ENCODE results near the gene MYH14.
"Not testable (repeated sequence)": the region's sequence is repeated elsewhere in the genome, so short reads cannot be mapped to it uniquely, and the experiment has no call there.

Gene MYH14

GRCh38 chr19:50322931-50323781, 119.7 kb downstream of the MYH14 start:
- DNase-seq: no peak

DNA sequence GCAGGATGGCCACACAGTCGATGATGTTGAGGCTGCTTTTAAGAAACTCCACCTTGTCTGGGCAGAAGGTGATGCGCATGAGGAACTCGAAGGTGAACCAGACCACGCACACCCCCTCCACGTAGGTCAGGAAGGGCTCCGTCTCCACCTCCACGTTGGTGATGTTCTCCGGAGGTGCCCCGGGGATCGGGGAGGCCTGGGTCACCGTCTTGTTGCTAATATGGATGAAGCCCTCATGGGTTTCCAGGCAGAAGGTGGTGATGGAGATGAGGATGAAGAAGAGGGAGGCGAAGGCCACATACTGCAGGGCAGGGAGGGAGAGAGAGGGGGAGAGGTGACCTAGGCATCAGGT, 120.3 kb downstream of the MYH14 start:
- DNase-seq: no peak

GRCh38 chr19:50324331-50324730, 120.9 kb downstream of the MYH14 start:
- DNase-seq: no peak

GRCh38 chr19:50325310-50326100, 122.1 kb downstream of the MYH14 start:
- peak; percentile 85 for DNase-seq

GRCh38 chr19:50326101-50326664, 122.8 kb downstream of the MYH14 start:
- no peak for DNase-seq

- no peak for DNase-seq
Observed at GRCh38 chr19:50327013-50327412, 123.6 kb downstream of the MYH14 start.

- DNase-seq: no peak
Observed at GRCh38 chr19:50327461-50328223, 124.2 kb downstream of the MYH14 start.

DNA sequence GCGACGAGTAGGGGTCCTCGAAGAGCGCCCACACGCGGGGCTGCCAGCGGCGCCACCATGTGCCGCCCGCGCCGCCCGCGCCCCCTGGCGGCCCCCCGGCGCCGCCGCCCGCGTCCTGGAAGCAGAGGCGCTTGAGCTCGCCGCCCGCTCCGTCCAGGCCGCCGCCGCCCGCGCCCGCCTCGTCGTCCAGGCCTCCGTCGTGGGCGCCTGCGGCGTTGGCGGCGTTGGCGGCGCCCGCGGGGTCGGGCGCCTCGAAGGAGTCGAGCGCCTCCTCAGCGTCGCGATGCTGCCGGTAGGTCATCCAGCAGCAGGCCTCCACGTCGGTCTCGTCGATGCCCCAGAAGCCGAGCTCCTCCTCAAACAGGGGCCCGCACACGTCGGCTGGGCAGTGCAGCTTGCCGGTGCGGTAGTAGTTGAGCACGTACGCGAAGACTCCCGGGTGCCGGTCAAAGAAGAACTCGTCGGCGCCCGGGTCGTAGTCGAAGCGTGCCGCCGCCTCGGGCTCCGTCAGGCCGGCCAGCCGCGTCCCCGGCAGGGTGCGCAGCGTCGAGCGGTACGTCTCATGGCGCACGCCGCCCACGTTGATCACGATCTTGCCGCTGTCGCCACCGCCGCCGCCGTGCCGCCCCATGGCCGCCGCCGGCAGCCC, 124.9 kb downstream of the MYH14 start:
- DNase-seq: peak; percentile 41

GRCh38 chr19:50328873-50329145, 125.4 kb downstream of the MYH14 start:
- DNase-seq: no peak

DNA sequence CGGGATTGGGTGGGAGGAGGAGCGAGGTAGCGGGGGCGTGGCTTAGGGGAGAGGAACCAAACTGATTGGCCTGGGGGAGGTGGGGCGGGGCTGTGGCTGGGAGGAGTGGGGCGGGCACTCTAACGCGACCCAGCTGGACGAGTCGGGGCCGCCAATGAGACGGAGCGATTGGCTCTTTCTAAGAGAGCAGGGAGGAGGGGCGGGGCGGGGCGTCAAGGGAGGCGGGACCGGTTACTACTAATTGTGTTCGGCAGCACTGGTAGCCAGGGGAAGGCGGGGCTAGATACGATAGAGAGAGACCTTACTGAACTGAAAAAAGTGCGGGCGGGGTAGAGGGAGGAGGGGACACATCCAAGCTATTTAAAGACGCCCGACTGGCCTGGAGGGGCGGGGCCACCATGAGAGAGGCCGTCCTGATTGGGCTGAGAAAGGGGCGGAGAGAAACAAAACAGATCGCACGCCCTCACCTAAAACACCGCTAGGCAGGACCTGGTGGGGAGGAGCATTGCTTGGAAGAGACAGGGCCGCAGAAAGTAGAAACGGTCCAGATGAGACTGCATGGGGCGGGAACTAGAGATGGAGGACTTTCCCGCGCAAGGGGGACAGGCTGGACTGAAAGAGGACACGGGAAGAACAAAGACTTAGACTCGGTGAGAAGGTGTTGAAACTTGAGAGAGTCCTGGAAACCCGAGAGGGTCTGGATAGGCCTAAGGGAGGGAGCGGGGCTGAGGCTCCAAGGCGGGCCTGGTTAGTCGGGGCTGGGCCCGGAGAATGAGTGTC, 125.9 kb downstream of the MYH14 start, which contains the start of gene KCNC3:
KCNC3 (minus strand) TSS at position 232 of the 780 bp plus-strand sequence. CDS start 295 bp downstream, outside the sequence.
- peak; percentile 94 for DNase-seq

DNA sequence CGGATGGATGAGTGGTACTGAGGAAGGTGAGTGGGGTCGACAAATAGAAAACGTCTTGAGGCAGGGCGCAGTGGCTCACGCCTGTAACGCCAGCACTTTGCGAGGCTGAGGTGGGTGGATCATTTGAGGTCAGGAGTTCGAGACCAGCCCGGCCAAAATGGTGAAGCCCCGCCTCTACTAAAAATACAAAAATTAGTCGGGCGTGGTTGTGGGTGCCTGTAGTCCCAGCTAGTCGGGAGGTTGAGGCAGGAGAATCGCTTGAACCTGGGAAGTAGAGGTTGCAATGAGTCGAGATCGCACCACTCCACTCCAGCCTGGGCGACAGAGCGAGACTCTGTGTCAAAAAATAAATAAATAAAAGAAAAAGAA, 126.5 kb downstream of the MYH14 start:
- not testable (repeated sequence) for DNase-seq

GRCh38 chr19:50330365-50331078, 127.1 kb downstream of the MYH14 start:
- DNase-seq: peak; percentile 85

DNA sequence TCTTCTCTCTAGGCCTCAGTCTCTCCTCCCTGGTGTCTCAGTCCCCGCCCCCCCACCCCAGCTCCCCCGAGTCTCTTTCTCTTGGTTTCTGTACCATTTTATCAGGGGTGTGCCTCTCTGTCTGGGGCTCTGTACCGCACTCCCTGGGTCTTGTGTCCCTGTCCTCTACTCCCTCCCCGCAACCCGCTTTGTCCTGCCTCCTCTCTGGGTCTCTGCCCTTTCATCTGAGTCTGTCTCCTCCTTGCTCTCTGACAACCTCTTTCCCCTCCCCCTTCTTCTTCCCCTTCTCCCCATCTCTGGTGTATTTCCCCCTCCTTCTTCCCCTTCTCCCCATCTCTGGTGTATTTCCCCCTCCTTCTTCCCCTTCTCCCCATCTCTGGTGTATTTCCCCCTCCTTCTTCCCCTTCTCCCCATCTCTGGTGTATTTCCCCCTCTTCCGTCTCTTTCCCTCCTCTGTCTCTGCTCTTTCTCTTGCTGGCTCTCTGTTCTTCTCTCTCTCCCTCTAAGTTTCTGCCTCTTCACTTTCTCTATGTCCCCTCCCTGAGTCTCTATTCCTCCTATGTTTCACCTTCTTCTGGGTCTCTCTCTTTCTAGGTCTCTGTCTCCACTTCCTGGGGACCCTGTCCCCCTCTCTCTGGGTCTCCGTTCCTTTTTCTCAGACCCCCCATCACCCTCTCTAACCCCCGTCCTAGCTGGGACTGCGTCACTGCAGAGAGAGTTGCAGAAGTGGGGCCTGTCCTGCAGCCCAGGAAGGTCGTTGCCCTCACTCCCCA, 128.0 kb downstream of the MYH14 start:
- DNase-seq: no peak

GRCh38 chr19:50331994-50332243, 128.5 kb downstream of the MYH14 start:
- DNase-seq: no peak

- no peak for DNase-seq
Observed at GRCh38 chr19:50332244-50333038, 129.0 kb downstream of the MYH14 start.

DNA sequence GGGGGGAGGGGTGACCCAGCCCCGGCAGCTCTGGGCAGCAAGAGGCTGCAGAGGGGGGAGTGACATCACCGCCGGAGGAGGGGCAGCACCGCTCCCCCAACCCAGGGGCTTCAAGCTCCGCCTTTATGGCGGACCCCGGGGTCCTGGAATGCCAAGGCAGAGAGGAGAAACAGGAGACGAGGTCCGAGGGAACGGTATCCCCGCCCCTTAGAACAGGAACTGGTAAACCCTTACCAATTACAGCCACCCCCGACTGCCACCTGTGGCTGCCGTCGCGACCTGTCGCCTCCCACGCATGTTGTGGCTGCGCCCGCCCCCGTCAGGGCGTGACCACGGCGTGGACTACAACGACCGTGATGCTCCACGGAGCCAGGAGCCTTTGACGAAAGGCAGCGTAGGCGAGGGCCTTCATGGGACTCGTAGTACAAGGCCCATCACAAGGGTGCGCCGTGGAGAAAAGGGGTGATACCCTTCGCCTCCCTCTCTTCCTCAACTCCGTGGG, 129.9 kb downstream of the MYH14 start:
- peak; percentile 85 for DNase-seq

DNA sequence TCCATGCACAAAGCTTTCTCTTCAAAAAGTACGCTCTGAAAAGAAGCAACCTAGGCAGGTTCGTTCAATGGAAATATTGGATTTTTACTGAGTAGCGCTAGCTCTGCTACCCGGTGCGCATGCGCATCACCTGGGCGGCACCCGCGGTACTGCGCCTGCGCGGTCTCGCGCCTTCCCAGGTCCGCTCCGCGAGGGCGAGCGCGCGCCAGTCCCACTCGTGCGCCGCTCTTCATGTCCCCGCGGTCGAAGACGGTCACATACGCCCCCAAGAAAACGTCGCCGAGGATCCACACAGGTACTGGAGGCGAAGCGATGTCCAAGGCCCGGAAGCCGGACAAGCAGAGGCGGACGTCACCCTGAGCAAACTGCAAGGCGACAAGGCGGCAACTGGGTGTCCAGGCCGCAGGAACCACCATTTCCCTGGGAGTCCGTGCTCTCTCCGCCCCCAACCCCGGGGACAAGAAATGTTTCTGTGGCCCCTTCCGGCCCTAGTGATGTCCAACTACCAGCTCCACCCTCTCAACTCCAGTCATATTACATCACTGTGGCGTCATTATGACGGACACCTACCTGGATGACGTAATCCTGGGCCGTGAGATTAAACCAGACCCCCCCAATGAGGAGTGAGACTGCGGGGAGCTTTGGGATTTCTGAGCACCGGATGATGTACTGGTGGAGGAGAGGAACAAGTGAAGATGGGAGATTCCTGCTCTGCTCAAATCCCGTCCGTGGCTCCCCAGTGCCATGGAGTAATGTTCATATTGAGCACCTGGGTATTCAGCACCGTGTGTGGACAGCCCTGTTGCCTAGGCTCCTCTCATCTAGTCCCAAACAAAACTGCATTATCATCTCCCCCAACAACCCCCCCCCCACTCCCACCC, 130.6 kb downstream of the MYH14 start:
- DNase-seq: peak; percentile 78

GRCh38 chr19:50334741-50335421, 131.5 kb downstream of the MYH14 start:
- no peak for DNase-seq

Data from hematopoietic multipotent progenitor cell treated with erythropoietin and hydrocortisone succinate and interleukin-3 and kit ligand, for 4 days (in vitro differentiated cells).